H9 (cell line): ENCODE measurements around the gene RNF31. TPM values are rescaled to one million over a fixed set of nuclear protein-coding genes. Genes with fewer than 3 reads are reported as not detected.

Experiments used
- DNase-seq: peaks from one replicate; pipeline ENCODE4 v3.0.0-alpha.2; 2017
- H2AFZ ChIP-seq: one replicate; pipeline ENCODE4 v1.6.1; 2013; ENCODE audit warnings: mild to moderate bottlenecking, low read length, control low read depth, moderate library complexity
- H2AK5ac ChIP-seq: 2 replicates; pipeline ENCODE4 v1.6.1; 2013; ENCODE audit warnings: low read length, control low read depth, mixed read lengths; ENCODE audit not compliant: insufficient read length
- H2BK120ac ChIP-seq: one replicate; pipeline ENCODE4 v1.6.1; 2013; ENCODE audit warnings: low read depth, mild to moderate bottlenecking, low read length, control low read depth, inconsistent platforms; ENCODE audit not compliant: poor library complexity, severe bottlenecking
- H2BK12ac ChIP-seq: 2 replicates; pipeline ENCODE4 v1.6.1; 2013; ENCODE audit warnings: low read length, control low read depth, mixed read lengths, low read depth; ENCODE audit not compliant: insufficient read length
- H2BK15ac ChIP-seq: 2 replicates; pipeline ENCODE4 v1.6.1; 2013; ENCODE audit warnings: low read depth, low read length, control low read depth
- H2BK20ac ChIP-seq: one replicate; pipeline ENCODE4 v1.6.1; 2013; ENCODE audit warnings: low read depth, mild to moderate bottlenecking, low read length, control low read depth, inconsistent platforms; ENCODE audit not compliant: poor library complexity, severe bottlenecking
- H2BK5ac ChIP-seq: 2 replicates; pipeline ENCODE4 v1.6.1; 2013; ENCODE audit warnings: low read length, control low read depth, mixed read lengths; ENCODE audit not compliant: insufficient read length
- H3K14ac ChIP-seq: 2 replicates; pipeline ENCODE4 v1.6.1; 2013; ENCODE audit warnings: low read length, control low read depth; ENCODE audit not compliant: insufficient read depth
- H3K18ac ChIP-seq: 2 replicates; pipeline ENCODE4 v1.6.1; 2013; ENCODE audit warnings: low read depth, mild to moderate bottlenecking, mixed read lengths, low read length, control low read depth; ENCODE audit not compliant: insufficient read length
- H3K23ac ChIP-seq: 2 replicates; pipeline ENCODE4 v1.6.1; 2013; ENCODE audit warnings: low read length, control low read depth, mixed read lengths, low read depth; ENCODE audit not compliant: insufficient read length
- H3K23me2 ChIP-seq: 2 replicates; pipeline ENCODE4 v1.6.1; 2013; ENCODE audit warnings: low read depth, mild to moderate bottlenecking, mixed read lengths, low read length, control low read depth; ENCODE audit not compliant: insufficient read length, poor library complexity, severe bottlenecking
- H3K27ac ChIP-seq: 2 replicates; pipeline ENCODE4 v1.5.1; 2013; ENCODE audit warnings: low read length, control low read depth, mixed read lengths, low read depth; ENCODE audit not compliant: insufficient read length
- H3K27me3 ChIP-seq: 2 replicates; pipeline ENCODE4 v1.6.1; 2013; ENCODE audit warnings: low read length, control low read depth, inconsistent platforms; ENCODE audit not compliant: insufficient read depth
- H3K4ac ChIP-seq: 2 replicates; pipeline ENCODE4 v1.6.1; 2013; ENCODE audit warnings: low read depth, mild to moderate bottlenecking, control low read depth, inconsistent platforms, low read length, moderate library complexity
- H3K4me1 ChIP-seq: 2 replicates; pipeline ENCODE4 v1.6.1; 2013; ENCODE audit warnings: low read length, control low read depth, inconsistent platforms; ENCODE audit not compliant: insufficient read depth
- H3K4me2 ChIP-seq: 2 replicates; pipeline ENCODE4 v1.6.1; 2013; ENCODE audit warnings: low read length, control low read depth, mixed read lengths; ENCODE audit not compliant: insufficient read length, insufficient read depth
- H3K56ac ChIP-seq: 2 replicates; pipeline ENCODE4 v1.6.1; 2013; ENCODE audit warnings: low read depth, mild to moderate bottlenecking, mixed read lengths, low read length, control low read depth; ENCODE audit not compliant: insufficient read length
- H3K79me1 ChIP-seq: 2 replicates; pipeline ENCODE4 v1.6.1; 2013; ENCODE audit warnings: low read depth, mild to moderate bottlenecking, moderate library complexity, low read length, control low read depth, inconsistent platforms; ENCODE audit not compliant: insufficient read depth, poor library complexity, severe bottlenecking
- H3K79me2 ChIP-seq: 2 replicates; pipeline ENCODE4 v1.6.1; 2013; ENCODE audit warnings: low read length, control low read depth, inconsistent platforms; ENCODE audit not compliant: insufficient read depth
- H3K9ac ChIP-seq: 2 replicates; pipeline ENCODE4 v1.6.1; 2013; ENCODE audit warnings: low read length, control low read depth, mixed read lengths; ENCODE audit not compliant: insufficient read length; ENCODE audit errors: extremely low read depth
- H3K9me3 ChIP-seq: one replicate; pipeline ENCODE4 v1.6.1; 2013; ENCODE audit warnings: low read depth, low read length, inconsistent platforms; ENCODE audit not compliant: control insufficient read depth
- H3T11ph ChIP-seq: one replicate; pipeline ENCODE4 v1.6.1; 2013; ENCODE audit warnings: mild to moderate bottlenecking, low read length, control low read depth, inconsistent platforms
- H4K20me1 ChIP-seq: one replicate; pipeline ENCODE4 v1.6.1; 2013; ENCODE audit not compliant: control insufficient read depth, insufficient read length, insufficient read depth
- H4K5ac ChIP-seq: 2 replicates; pipeline ENCODE4 v1.6.1; 2013; ENCODE audit warnings: low read depth, mild to moderate bottlenecking, mixed read lengths, low read length, control low read depth; ENCODE audit not compliant: insufficient read length
- H4K8ac ChIP-seq: replicated peaks from 2 replicates; pipeline ENCODE4 v1.6.1; 2013; ENCODE audit warnings: low read length, control low read depth, mixed read lengths, low read depth; ENCODE audit not compliant: insufficient read length
- H4K91ac ChIP-seq: 2 replicates; pipeline ENCODE4 v1.6.1; 2013; ENCODE audit warnings: low read depth, mild to moderate bottlenecking, moderate library complexity, mixed read lengths, low read length, control low read depth; ENCODE audit not compliant: insufficient read length
- H3K27ac Mint-ChIP-seq, 3 experiments: 2 replicates in 2 of 3; 3 replicates in 1 of 3; pipeline ENCODE4 v1.8.0; 2020 to 2021; ENCODE audit warnings: mixed read lengths in 3 of 3, mild to moderate bottlenecking in 1 of 3, moderate library complexity in 1 of 3
- H3K27me3 Mint-ChIP-seq: 2 replicates; pipeline ENCODE4 v1.8.0; 2021; ENCODE audit warnings: low read depth, mild to moderate bottlenecking, moderate library complexity, mixed read lengths
- H3K36me3 Mint-ChIP-seq, 3 experiments: 2 replicates in 2 of 3; 3 replicates in 1 of 3; pipeline ENCODE4 v1.8.0; 2020 to 2021; ENCODE audit warnings: low read depth in 3 of 3, mixed read lengths in 3 of 3; ENCODE audit not compliant: insufficient read depth in 1 of 3
- H3K4me1 Mint-ChIP-seq, 2 experiments: 2 replicates each; pipeline ENCODE4 v1.8.0; 2020; ENCODE audit warnings: mixed read lengths in 2 of 2
- H3K4me3 Mint-ChIP-seq, 2 experiments: 2 replicates in 1 of 2; 3 replicates in 1 of 2; pipeline ENCODE4 v1.8.0; 2020 to 2021; ENCODE audit warnings: mild to moderate bottlenecking in 2 of 2, mixed read lengths in 2 of 2, moderate library complexity in 1 of 2
- H3K9me3 Mint-ChIP-seq, 2 experiments: 2 replicates in 1 of 2; 3 replicates in 1 of 2; pipeline ENCODE4 v1.8.0; 2020; ENCODE audit warnings: mild to moderate bottlenecking in 2 of 2, mixed read lengths in 2 of 2, moderate library complexity in 1 of 2
- CTCF ChIP-seq: fragments of 200-600 bp; sonication (generic); conservative IDR thresholded peaks from 3 replicates; pipeline ENCODE4 v1.8.0; 2021; ENCODE audit warnings: antibody characterized with exemption, mild to moderate bottlenecking
- WGBS: extraction: QIAGEN DNeasy Blood & Tissue Kit; methylation state at CpG from one replicate; pipeline ENCODE4 v1.1.7; 2013; ENCODE audit warnings: missing lambda C conversion rate, low lambda C conversion rate, mixed read lengths; ENCODE audit not compliant: insufficient read length; ENCODE audit errors: extremely low coverage; 5-methylcytosine and 5-hydroxymethylcytosine counted together
- total RNA-seq: library from RNA; stranded (reverse); gene quantifications from 2 replicates; pipeline ENCODE4 v1.2.1, GENCODE V29; 2021

The RNF31 gene
- total RNA-seq, 1 experiment from 2014 or later = 87.3 TPM

DNA sequence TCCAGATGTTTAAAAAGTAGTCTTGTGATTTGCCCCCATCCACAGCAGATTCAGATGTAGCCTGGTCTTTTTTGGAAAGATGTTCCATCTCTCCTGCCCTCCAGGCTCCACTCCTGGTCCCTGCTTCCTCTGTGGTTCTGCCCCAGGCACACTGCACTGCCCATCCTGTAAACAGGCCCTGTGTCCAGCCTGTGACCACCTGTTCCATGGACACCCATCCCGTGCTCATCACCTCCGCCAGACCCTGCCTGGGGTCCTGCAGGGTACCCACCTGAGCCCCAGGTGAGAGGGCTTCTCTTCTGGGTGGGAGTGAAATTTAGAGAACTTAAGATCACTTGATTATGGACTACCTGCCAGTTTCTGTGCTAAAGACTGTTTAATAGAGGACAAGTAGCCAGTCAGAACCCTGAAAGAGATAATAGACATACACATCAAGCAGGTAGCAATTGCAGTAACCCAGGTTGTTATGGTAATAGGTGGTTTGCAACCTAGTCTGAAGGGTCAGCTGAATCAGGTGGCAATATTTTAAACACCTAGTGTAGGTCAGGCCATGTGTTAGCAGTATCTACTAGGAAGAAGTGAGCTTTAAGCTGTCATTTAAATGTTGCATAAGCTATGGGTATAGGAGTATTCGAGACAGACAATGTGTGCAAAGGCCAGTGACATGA, 2.1 kb downstream of the RNF31 start:
- Histone ChIP-seq H3K4ac (no peak overlapping the region), H3K79me1 (peaks cover 4% of the 10 kb centered on the region), H3K18ac (no peak overlapping the region), H4K91ac (no peak overlapping the region), H3K79me2 (peaks cover 8% of the 10 kb centered on the region; the same call in 1 of the 2 replicates), H3K23me2 (peaks cover 19% of the 10 kb centered on the region), H3K27me3 (no peaks in the 10 kb centered on the region), H3K4me2 (no peak overlapping the region), H3K14ac (no peak overlapping the region), H2BK20ac (no peak overlapping the region), H2AK5ac (no peak overlapping the region), H2BK12ac (no peak overlapping the region), H2BK15ac (no peak overlapping the region), H2BK120ac (no peak overlapping the region), H3K27ac (no peak overlapping the region), H2BK5ac (no peak overlapping the region), H3K9ac (no peak overlapping the region), H3T11ph (no peak overlapping the region), H3K56ac (no peak overlapping the region), H3K4me1 (no peaks in the 10 kb centered on the region), H4K20me1 (no peaks in the 10 kb centered on the region), H3K9me3 (no peaks in the 10 kb centered on the region), H2AFZ (no peak overlapping the region), H4K8ac (no peak overlapping the region), H3K23ac (no peak overlapping the region), H4K5ac (no peak overlapping the region)
- Mint-ChIP-seq H3K9me3 (no peaks in the 10 kb centered on the region), H3K4me3 (peak overlapping the region in 1 of 2 experiments; percentile 99; a peak in 4 of 5 replicates), H3K36me3 (peaks cover 21 to 58% (median 56%) of the 10 kb centered on the region in 3 experiments), H3K4me1 (peaks cover 21 to 24% of the 10 kb centered on the region in 2 experiments), H3K27ac (no peak overlapping the region), H3K27me3 (no peaks in the 10 kb centered on the region)
- no peak for DNase-seq
- WGBS = no CpG with 5 or more reads among the region's 3 CpGs
- TF ChIP-seq CTCF = no peak
